Activated T-cell treated with anti-CD3 and anti-CD28 coated beads, Interleukin-2, amount 50 U/mL, for 24 hours (primary cell): ENCODE results near the gene TBX6.
"Not testable (repeated sequence)": the region's sequence is repeated elsewhere in the genome, so short reads cannot be mapped to it uniquely, and the experiment has no call there.

Experiments
- DNase-seq: peaks from one replicate; pipeline ENCODE4 v3.0.0-alpha.2; 2020
- H3K27ac Mint-ChIP-seq: 2 replicates; pipeline ENCODE4 v1.8.0; 2020; ENCODE audit warnings: mild to moderate bottlenecking, mixed read lengths
- H3K27me3 Mint-ChIP-seq: 2 replicates; pipeline ENCODE4 v1.8.0; 2020; ENCODE audit warnings: mixed read lengths
- H3K36me3 Mint-ChIP-seq: 2 replicates; pipeline ENCODE4 v1.8.0; 2020; ENCODE audit warnings: low read depth, mixed read lengths
- H3K4me1 Mint-ChIP-seq: 2 replicates; pipeline ENCODE4 v1.8.0; 2020; ENCODE audit warnings: low read depth, mixed read lengths
- H3K4me3 Mint-ChIP-seq: 2 replicates; pipeline ENCODE4 v1.8.0; 2020; ENCODE audit warnings: mild to moderate bottlenecking, moderate library complexity, mixed read lengths
- H3K9me3 Mint-ChIP-seq: 2 replicates; pipeline ENCODE4 v1.8.0; 2020; ENCODE audit warnings: mixed read lengths

TBX6 gene

DNA sequence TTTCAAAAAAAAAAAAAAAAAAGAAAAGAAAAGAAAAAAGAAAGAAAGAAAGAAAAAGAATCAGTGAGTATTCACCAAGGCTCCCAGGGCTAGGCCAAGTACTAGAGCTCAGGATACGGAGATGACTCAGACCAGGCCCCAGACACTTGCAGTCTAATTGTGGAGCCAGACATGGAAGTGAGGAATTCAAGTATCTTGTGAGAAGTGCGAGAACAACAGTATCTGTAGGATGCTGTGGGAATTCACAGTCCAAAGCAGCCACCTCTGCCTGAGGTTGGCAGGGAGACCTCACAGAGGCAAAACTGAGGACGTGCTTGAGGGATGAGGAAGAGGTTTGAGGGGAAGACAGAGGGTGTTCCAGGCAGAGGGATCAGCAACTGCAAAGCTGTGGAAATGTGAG is 40.2 kb downstream of the TBX6 start:
- Mint-ChIP-seq H3K9me3 (no peaks in the 10 kb centered on the region), H3K4me3 (peak overlapping the region; percentile 62), H3K27me3 (no peaks in the 10 kb centered on the region), H3K4me1 (peaks cover 25% of the 10 kb centered on the region), H3K27ac (peak overlapping the region; percentile 80), H3K36me3 (no peaks in the 10 kb centered on the region)
- DNase-seq: no peak

DNA sequence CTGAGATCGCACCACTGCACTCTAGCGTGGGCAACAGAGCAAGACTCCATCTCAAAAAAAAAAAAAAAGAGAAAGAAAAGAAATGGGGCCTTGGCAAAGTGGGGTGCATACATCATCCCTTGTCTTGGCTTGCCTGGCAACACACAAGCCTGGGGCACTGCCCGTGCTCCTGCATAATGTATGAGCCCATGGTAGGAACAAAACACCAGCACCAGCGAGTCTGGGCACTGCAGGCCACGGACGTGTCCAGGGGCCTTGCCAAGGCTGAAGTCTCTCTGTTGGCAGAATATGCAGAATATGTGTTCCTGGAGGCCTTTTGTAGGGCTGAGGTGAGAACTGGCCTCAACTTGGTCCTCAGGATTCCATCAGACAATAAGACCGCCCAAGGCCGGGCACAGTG is 41.9 kb downstream of the TBX6 start:
- Mint-ChIP-seq H3K27ac (no peak overlapping the region), H3K4me3 (no peak overlapping the region), H3K36me3 (no peaks in the 10 kb centered on the region), H3K27me3 (no peaks in the 10 kb centered on the region), H3K4me1 (peaks cover 17% of the 10 kb centered on the region), H3K9me3 (no peaks in the 10 kb centered on the region)
- no peak for DNase-seq

DNA sequence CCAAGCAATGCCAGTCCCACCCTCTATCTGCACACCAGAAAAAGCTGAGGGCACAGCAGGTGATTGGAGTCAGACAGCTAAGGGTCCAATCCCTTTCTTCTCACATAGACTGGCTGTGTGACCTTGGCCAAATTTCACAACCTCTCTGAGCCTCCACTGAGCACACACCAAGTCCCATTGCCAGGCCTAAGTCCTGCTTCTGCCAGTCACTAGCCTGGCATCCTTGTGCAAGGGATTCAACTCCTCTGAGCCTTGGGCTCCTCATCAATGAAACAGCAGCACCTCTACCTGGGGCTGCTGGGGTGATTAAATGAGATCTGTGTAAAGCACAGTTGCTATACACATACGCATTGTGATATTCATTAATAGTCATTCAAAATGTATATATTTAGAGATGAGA is 45.1 kb downstream of the TBX6 start:
- H3K27me3 Mint-ChIP-seq: peaks cover 3% of the 10 kb centered on the region
- peaks cover 2% of the 10 kb centered on the region for H3K4me1 Mint-ChIP-seq
- no peak for DNase-seq
- no peaks in the 10 kb centered on the region for H3K9me3 Mint-ChIP-seq
- no peaks in the 10 kb centered on the region for H3K36me3 Mint-ChIP-seq
- no peak overlapping the region for H3K4me3 Mint-ChIP-seq
- H3K27ac Mint-ChIP-seq: no peak overlapping the region

DNA sequence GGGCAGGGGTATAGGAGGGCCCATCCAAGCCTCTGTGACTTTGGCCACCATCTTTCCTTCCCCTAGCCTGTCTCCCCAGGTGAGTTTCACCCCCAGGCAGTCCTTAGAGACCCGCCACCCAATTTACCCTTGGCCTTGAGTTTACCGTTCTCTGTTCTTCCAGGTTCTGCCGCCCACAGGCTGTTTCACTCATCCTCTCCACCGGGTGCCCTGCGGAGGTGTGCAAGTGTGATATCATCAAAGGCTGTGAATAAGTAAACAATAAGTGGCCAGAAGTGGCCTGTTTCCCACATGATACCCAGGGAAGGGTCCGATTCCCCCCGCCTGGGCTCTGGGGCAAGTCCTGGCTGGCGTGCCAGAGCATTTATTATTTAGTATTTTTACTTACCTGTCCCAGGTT is 45.5 kb downstream of the TBX6 start:
- peaks cover 3% of the 10 kb centered on the region for H3K27me3 Mint-ChIP-seq
- no peaks in the 10 kb centered on the region for H3K9me3 Mint-ChIP-seq
- no peak overlapping the region for H3K27ac Mint-ChIP-seq
- no peaks in the 10 kb centered on the region for H3K4me1 Mint-ChIP-seq
- DNase-seq: no peak
- no peak overlapping the region for H3K4me3 Mint-ChIP-seq
- H3K36me3 Mint-ChIP-seq: no peaks in the 10 kb centered on the region

DNA sequence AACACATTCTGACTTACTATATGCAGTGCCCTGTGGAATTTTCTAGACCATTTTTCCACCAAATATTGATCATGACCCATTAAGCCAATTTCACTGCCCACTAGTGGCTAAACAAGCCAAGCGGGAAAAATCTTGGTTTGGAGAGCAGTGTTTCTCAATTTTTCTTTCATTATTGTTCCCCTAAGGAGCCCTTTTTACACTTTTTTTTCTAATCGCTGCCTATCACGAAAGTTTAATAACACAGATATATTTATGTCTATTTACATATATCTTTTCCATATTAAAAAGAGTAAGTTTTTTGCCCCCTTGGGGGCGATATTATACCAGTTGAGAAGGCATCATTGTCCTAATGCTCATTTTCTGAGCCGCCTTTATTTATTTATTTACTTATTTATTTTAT is 49.9 kb downstream of the TBX6 start:
- Mint-ChIP-seq H3K9me3 (no peaks in the 10 kb centered on the region), H3K27ac (no peak overlapping the region), H3K27me3 (peaks cover 5% of the 10 kb centered on the region), H3K36me3 (no peaks in the 10 kb centered on the region), H3K4me3 (no peak overlapping the region), H3K4me1 (no peaks in the 10 kb centered on the region)
- DNase-seq: no peak

DNA sequence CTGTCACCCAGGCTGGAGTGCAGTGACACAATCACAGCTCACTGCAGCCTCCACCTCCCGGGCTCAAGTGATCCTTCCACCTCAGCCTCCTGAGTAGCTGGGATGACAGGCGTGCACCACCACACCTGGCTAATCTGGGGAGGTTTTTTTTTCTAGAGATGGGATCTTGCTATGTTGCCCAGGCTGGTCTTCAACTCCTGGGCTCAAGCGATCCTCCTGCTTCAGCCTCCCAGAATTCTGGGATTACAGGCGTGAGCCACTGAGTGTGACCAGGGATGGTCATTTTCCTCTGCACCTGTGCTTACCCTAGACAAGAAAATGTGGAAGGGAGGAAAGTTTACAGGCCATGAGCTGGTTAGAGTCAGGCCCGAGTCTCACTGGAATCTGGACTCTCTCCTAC is 51.0 kb downstream of the TBX6 start:
- not testable (repeated sequence) for H3K4me1 Mint-ChIP-seq, H3K27ac Mint-ChIP-seq, H3K9me3 Mint-ChIP-seq, H3K4me3 Mint-ChIP-seq, H3K36me3 Mint-ChIP-seq, H3K27me3 Mint-ChIP-seq, DNase-seq

DNA sequence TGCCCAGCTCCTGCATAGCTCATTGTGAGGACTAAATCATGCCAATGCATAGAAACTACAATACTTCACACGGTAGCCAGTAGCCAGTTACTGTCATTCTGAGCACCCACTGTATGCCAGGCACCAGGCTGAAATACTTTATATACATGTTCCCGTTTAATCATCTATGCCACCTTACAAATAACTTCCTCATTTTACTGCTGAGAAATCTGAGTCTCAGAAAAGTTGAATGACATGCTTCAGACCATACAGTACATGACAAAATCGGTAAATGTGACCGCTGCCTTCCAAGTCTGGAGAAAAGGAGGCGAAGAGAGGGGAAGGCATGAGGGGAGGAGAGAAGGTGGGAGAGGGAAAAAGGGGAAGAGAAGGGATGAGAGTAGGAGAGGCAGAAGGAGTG is 51.5 kb downstream of the TBX6 start:
- no peaks in the 10 kb centered on the region for H3K4me1 Mint-ChIP-seq
- H3K36me3 Mint-ChIP-seq: no peaks in the 10 kb centered on the region
- no peak overlapping the region for H3K4me3 Mint-ChIP-seq
- H3K9me3 Mint-ChIP-seq: no peaks in the 10 kb centered on the region
- no peak for DNase-seq
- no peak overlapping the region for H3K27ac Mint-ChIP-seq
- H3K27me3 Mint-ChIP-seq: peaks cover 5% of the 10 kb centered on the region
